AG04450 (cell line): Measurements from ENCODE around the gene COPZ1. TPM values are rescaled to one million over a fixed set of nuclear protein-coding genes. Genes with fewer than 3 reads are reported as not detected.

ENCODE experiments used
- CTCF ChIA-PET: fragments of 300-600, 350-600 bp; formaldehyde crosslinking; extraction: SDS; loops from one replicate; lab custom pipeline; 2022; ENCODE audit warnings: antibody characterized with exemption, inconsistent platforms; lab: Charles Lee
- POLR2A ChIA-PET: fragments of 350-600 bp; formaldehyde crosslinking; extraction: SDS; loops from one replicate; lab custom pipeline; 2021; ENCODE audit warnings: antibody characterized with exemption, inconsistent platforms; lab: Yijun Ruan, JAX
- DNase-seq: peaks from one replicate; pipeline ENCODE4 v3.0.0-alpha.2; 2011; ENCODE audit warnings: low read depth, low spot score
- H3K27ac ChIP-seq: one replicate; pipeline ENCODE4 v1.5.1; 2012; ENCODE audit warnings: low read depth, low read length, control low read depth
- H3K27me3 ChIP-seq: one replicate; pipeline ENCODE4 v1.6.0; 2012; ENCODE audit warnings: low read length; ENCODE audit not compliant: control insufficient read depth, insufficient read depth
- H3K4me3 ChIP-seq: 2 replicates; pipeline ENCODE4 v1.5.1; 2011; ENCODE audit warnings: mild to moderate bottlenecking, low read depth, low read length, control low read depth
- H3K9me3 ChIP-seq: 2 replicates; pipeline ENCODE4 v1.5.1; 2012; ENCODE audit warnings: low read length; ENCODE audit not compliant: control insufficient read depth, insufficient read depth
- CTCF ChIP-seq: IDR thresholded peaks from 2 replicates; pipeline ENCODE4 v1.5.1; 2011; ENCODE audit warnings: low read depth, low read length, control low read depth, inconsistent platforms
- polyA plus RNA-seq: library from polyadenylated mRNA; depleted of rRNA; stranded (reverse); fragments of >200 nt; gene quantifications from 2 replicates; pipeline ENCODE4 v1.2.3, GENCODE V29; 2011

The COPZ1 gene
- polyA plus RNA-seq, 1 experiment, result 404 TPM

GRCh38 chr12:54292083-54292930 is 32.6 kb upstream of the COPZ1 start:
- ChIA-PET CTCF (interaction anchor here (0.5 to 6.3 kb wide), 9 partner anchors 18 to 87 kb away, joined by 3 to 77 read pairs (median 6); partner anchors contain the start of gene COPZ1), POLR2A (interaction anchor here (0.6 to 3.0 kb wide), 3 partner anchors 9 to 76 kb away, joined by 3 to 9 read pairs (median 4); partner anchors contain the start of gene NFE2)
- no peak overlapping the region for H3K4me3 ChIP-seq
- TF ChIP-seq CTCF, result no peak
- no peaks in the 10 kb centered on the region for H3K9me3 ChIP-seq
- H3K27me3 ChIP-seq, result peaks cover 5% of the 10 kb centered on the region
- no peak for DNase-seq
- H3K27ac ChIP-seq, result no peak overlapping the region

GRCh38 chr12:54292931-54293241 is 32.0 kb upstream of the COPZ1 start:
- ChIA-PET POLR2A (interaction anchor here (0.6 kb wide), 2 partner anchors 9 to 76 kb away, joined by 3 to 4 read pairs; no protein-coding TSS in a partner anchor), CTCF (interaction anchor here (1.0 to 6.3 kb wide), 15 partner anchors 9 to 111 kb away, joined by 3 to 77 read pairs (median 6); partner anchors contain the start of gene COPZ1)
- H3K4me3 ChIP-seq, result no peak overlapping the region
- peaks cover 5% of the 10 kb centered on the region for H3K27me3 ChIP-seq
- no peak overlapping the region for H3K27ac ChIP-seq
- no peak for TF ChIP-seq CTCF
- no peak for DNase-seq
- no peaks in the 10 kb centered on the region for H3K9me3 ChIP-seq

DNA sequence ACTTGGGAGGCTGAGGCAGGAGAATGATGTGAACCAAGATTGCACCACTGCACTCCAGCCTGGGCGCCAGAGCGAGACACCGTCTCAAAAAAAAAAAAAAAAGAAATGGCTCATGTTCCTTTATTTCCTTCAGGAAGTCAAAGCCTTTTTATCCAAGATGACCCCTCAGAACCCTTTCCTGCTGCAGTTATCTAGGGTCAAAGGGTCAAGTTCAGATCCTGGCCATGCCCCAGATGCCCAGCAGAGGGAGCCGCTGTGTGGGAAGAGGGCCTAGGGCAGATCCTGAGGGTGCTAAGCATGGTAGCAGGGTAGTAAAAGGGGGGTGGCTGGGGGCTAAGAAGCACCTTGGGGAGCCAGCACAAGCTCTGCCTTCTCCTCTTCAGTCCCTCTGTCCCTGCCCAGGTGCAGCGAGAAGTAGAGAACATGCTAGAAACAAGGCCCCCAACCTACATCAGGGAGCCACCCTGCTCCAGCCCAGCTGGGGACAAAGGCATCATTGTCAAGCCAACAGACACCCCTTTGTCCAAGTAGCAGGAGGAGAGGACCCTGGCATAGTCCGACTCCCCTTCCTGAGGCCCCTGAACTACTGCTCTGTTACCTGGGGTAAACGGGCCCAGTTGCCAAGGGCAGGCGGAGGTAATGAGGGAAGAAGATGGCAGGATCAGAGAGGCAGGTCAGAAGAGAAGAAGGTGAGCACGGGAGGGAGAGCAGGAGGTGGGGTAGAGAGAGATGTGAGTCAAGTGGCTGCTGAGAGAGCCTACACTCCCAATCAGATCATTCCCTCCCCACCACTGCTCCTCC is 30.6 kb upstream of the COPZ1 start:
- Histone ChIP-seq H3K27me3 (peaks cover 13% of the 10 kb centered on the region), H3K9me3 (no peaks in the 10 kb centered on the region), H3K4me3 (no peak overlapping the region), H3K27ac (no peak overlapping the region)
- ChIA-PET CTCF (interaction anchor here (0.7 to 6.3 kb wide), 18 partner anchors 8 to 110 kb away, joined by 3 to 77 read pairs (median 6); partner anchors contain the start of genes CBX5, COPZ1 and HNRNPA1), POLR2A (interaction anchor here (0.5 kb wide), 1 partner anchor 33 kb away, joined by 5 read pairs; no protein-coding TSS in a partner anchor)
- no peak for DNase-seq
- peak; percentile 82 for TF ChIP-seq CTCF

DNA sequence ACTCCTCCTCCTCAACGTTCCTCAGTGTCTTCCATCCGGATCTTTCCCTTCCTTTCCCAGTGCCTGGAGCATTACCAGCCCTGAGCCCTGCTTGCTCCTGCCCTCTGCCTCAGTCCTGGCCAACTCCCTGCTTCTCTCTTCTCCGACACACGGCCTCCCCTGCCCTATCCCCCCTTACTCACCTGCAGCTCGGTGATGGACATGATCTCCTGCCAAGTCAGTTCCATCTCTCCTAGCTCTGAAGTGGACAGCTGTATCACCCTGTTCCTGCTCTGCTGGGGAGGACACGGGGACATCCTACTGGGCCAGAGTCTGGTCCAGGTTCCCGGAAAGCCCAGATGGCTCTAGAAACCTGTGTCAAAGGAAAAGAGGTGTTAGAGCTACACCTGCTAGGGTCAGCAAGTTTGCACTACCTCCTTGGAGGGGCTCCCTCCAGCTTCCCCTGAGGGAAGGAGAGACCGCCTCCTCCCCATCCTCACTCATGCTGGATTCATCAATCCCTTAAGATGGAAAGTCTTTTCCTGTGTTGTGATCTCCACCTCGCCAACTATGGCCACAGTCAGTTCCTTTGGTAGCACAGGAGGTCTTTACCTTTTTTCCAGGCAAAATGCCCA is 29.9 kb upstream of the COPZ1 start:
- Histone ChIP-seq H3K27ac (no peak overlapping the region), H3K9me3 (no peaks in the 10 kb centered on the region), H3K27me3 (peaks cover 19% of the 10 kb centered on the region), H3K4me3 (no peak overlapping the region)
- POLR2A ChIA-PET, result no interaction called here
- DNase-seq, result no peak
- CTCF ChIA-PET, result interaction anchor here (1.1 to 6.3 kb wide), 12 partner anchors 9 to 85 kb away, joined by 4 to 77 read pairs (median 10); partner anchors contain the start of genes CBX5, COPZ1 and HNRNPA1
- TF ChIP-seq CTCF, result no peak
